HG03045 (cell line): ENCODE data around the gene TRIM49D1.
"Not testable (repeated sequence)": the region's sequence is repeated elsewhere in the genome, so short reads cannot be mapped to it uniquely, and the experiment has no call there.

ENCODE experiments used
- ATAC-seq: cut with Tn5 transposase; IDR thresholded peaks from one replicate; pipeline ENCODE4 v1.9.1; 2021; ENCODE audit warnings: mild to moderate bottlenecking, moderate library complexity; ENCODE audit not compliant: unreplicated experiment

The TRIM49D1 gene

GRCh38 chr11:89922195-89922660 lies at the start of gene TRIM49D1:
TRIM49D1 (minus strand) TSS chr11:89922245; CDS start chr11:89917710, 4,535 bp downstream.
- ATAC-seq: no peak

GRCh38 chr11:89965737-89966136 lies 43.7 kb upstream of the TRIM49D1 start, which contains the start of gene TRIM64:
TRIM64 (plus strand) TSS chr11:89966037; CDS start chr11:89968504, 2,467 bp downstream.
- ATAC-seq: not testable (repeated sequence)

- ATAC-seq: not testable (repeated sequence)
Measured at GRCh38 chr11:89960833-89961232, 38.8 kb upstream of the TRIM49D1 start.

- ATAC-seq: not testable (repeated sequence)
Measured at GRCh38 chr11:89923764-89924163, 1.7 kb upstream of the TRIM49D1 start, which contains the start of gene TRIM49D2. TRIM49D2 (plus strand) TSS chr11:89924064; CDS start chr11:89926762, 2,698 bp downstream.

- ATAC-seq: not testable (repeated sequence)
Measured at GRCh38 chr11:89900809-89901208, 21.2 kb downstream of the TRIM49D1 start.

- not testable (repeated sequence) for ATAC-seq
Measured at GRCh38 chr11:89893245-89893644, 28.8 kb downstream of the TRIM49D1 start.

GRCh38 chr11:89877511-89877910 lies 44.5 kb downstream of the TRIM49D1 start:
- ATAC-seq: not testable (repeated sequence)

- ATAC-seq: not testable (repeated sequence)
Measured at GRCh38 chr11:89872588-89872987, 49.5 kb downstream of the TRIM49D1 start.

- not testable (repeated sequence) for ATAC-seq
Measured at GRCh38 chr11:89865223-89865622, 56.8 kb downstream of the TRIM49D1 start.

- not testable (repeated sequence) for ATAC-seq
Measured at GRCh38 chr11:89863906-89864704, 57.9 kb downstream of the TRIM49D1 start.
